Activated naive CD4-positive, alpha-beta T cell treated with anti-CD3 and anti-CD28 coated beads, Interleukin-2, amount 50 U/mL, for 24 hours (primary cell): Measurements from ENCODE around the gene KCNMA1.

Experiments
- H3K27ac Mint-ChIP-seq: one replicate; pipeline ENCODE4 v1.8.0; 2021; ENCODE audit warnings: mild to moderate bottlenecking, mixed read lengths
- H3K27me3 Mint-ChIP-seq: one replicate; pipeline ENCODE4 v1.8.0; 2021; ENCODE audit warnings: mixed read lengths
- H3K36me3 Mint-ChIP-seq: one replicate; pipeline ENCODE4 v1.8.0; 2021; ENCODE audit warnings: mixed read lengths
- H3K4me1 Mint-ChIP-seq: one replicate; pipeline ENCODE4 v1.8.0; 2021; ENCODE audit warnings: mixed read lengths
- H3K4me3 Mint-ChIP-seq: one replicate; pipeline ENCODE4 v1.8.0; 2021; ENCODE audit warnings: mild to moderate bottlenecking, mixed read lengths
- H3K9me3 Mint-ChIP-seq: one replicate; pipeline ENCODE4 v1.8.0; 2021; ENCODE audit warnings: mixed read lengths

The KCNMA1 gene

DNA sequence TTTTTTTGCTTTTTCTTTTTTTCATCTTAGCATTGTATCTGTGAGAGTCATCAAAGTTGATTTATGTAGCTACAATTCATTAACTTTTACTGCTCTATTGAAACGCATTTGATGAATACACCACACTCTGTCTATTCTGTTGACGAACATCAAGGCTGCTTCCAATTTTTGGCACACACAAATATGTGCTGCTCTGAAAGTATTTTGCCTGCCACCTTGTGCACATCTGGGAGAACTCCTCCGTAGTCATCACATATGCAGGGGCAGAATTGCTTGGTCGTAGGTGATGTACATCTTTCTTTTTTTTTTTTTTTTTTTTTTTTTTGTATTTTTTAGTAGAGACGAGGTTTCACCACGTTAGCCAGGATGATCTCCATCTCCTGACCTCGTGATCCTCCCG is 796.8 kb downstream of the KCNMA1 start:
- Mint-ChIP-seq H3K27me3 (peaks cover 1% of the 10 kb centered on the region), H3K4me1 (no peaks in the 10 kb centered on the region), H3K36me3 (no peaks in the 10 kb centered on the region)

DNA sequence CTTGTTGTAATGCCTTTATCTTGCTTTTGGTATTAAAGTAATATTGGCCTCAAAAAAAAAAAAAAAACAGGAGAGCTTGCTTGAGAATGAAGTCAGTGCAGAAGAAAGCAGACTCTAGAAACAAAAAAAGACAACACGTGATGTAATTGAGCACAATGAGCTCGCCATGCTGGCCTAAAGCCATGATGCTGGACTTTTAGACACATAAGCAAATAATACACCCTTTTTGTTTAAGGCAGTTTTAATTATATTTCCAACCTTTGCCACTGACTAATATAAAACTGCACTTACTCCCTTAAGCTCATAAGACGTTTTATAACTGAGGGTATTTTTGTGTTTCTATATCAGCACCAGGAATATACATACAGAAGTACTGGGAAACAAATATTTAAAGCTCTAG is 798.3 kb downstream of the KCNMA1 start:
- no peaks in the 10 kb centered on the region for H3K36me3 Mint-ChIP-seq
- H3K27ac Mint-ChIP-seq, result no peak overlapping the region
- H3K4me1 Mint-ChIP-seq, result no peaks in the 10 kb centered on the region
- H3K4me3 Mint-ChIP-seq, result no peak overlapping the region
- H3K27me3 Mint-ChIP-seq, result peaks cover 1% of the 10 kb centered on the region
- peaks cover 6% of the 10 kb centered on the region for H3K9me3 Mint-ChIP-seq

More for the DNA sequence above, 796.8 kb downstream of the KCNMA1 start:
- H3K4me3 Mint-ChIP-seq, result no peak overlapping the region
- H3K27ac Mint-ChIP-seq, result no peak overlapping the region
- H3K9me3 Mint-ChIP-seq, result peaks cover 6% of the 10 kb centered on the region

DNA sequence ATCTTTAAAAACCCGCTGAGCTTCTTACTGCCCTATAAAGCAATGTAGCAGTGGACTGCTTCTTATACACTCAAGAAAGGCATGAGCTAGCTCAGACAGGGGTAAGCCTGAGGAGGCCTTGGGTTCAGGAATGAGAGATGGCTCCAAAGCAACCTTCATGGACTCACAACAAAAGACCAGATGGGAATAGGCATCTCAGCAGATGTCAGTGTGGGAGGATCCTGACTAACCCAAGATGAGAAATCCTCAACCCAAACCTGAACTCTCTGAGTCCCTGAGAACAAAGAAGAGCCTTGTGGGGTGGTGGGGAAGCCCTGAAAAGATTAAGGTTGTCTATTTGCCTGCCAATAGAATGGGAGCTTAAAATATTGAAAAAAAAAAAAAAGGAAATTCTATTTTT is 807.4 kb downstream of the KCNMA1 start:
- Mint-ChIP-seq H3K27me3 (no peaks in the 10 kb centered on the region), H3K9me3 (peaks cover 6% of the 10 kb centered on the region), H3K4me1 (no peaks in the 10 kb centered on the region), H3K4me3 (no peak overlapping the region), H3K36me3 (no peaks in the 10 kb centered on the region), H3K27ac (no peak overlapping the region)

DNA sequence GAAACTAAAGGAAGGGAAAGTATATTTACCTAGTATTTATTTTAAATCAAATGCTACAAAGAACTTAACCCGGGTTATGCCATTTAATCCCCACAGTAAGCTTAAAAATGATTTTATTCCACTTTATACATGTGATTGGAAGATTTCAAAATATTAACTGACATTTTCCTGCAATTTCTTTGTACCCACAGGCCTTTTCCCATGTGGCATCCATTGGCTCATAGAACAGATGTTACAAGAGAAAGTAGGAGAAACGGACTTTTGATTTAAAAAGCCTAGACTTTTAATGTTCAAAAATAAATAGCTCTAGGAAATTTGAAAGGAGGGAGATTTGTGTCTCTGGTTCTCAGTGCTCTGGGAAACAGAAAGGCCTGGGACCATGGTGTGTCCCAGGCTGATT is 807.9 kb downstream of the KCNMA1 start:
- H3K4me1 Mint-ChIP-seq, result no peaks in the 10 kb centered on the region
- H3K4me3 Mint-ChIP-seq, result no peak overlapping the region
- no peaks in the 10 kb centered on the region for H3K27me3 Mint-ChIP-seq
- H3K36me3 Mint-ChIP-seq, result no peaks in the 10 kb centered on the region
- no peak overlapping the region for H3K27ac Mint-ChIP-seq
- peaks cover 6% of the 10 kb centered on the region for H3K9me3 Mint-ChIP-seq
